HG03520 (cell line): ENCODE results near the gene S100A6.

ENCODE experiments used
- ATAC-seq: cut with Tn5 transposase; IDR thresholded peaks from one replicate; pipeline ENCODE4 v1.9.1; 2021; ENCODE audit warnings: mild to moderate bottlenecking, moderate library complexity; ENCODE audit not compliant: unreplicated experiment

The S100A6 gene

GRCh38 chr1:153546796-153547559 lies 11.2 kb upstream of the S100A6 start:
- ATAC-seq: no peak

- no peak for ATAC-seq
Observed at GRCh38 chr1:153546371-153546770, 10.6 kb upstream of the S100A6 start.

GRCh38 chr1:153545067-153546055 lies 9.6 kb upstream of the S100A6 start, which contains the start of gene S100A4:
TSS of gene S100A4 (minus strand) at chr1:153545806. CDS start at chr1:153544794, 1,012 bp downstream.
- no peak for ATAC-seq

GRCh38 chr1:153544453-153545066 lies 8.8 kb upstream of the S100A6 start:
- no peak for ATAC-seq

GRCh38 chr1:153543736-153544135 lies 7.9 kb upstream of the S100A6 start:
- no peak for ATAC-seq

- no peak for ATAC-seq
Observed at GRCh38 chr1:153542956-153543711, 7.3 kb upstream of the S100A6 start.

- ATAC-seq: no peak
Observed at GRCh38 chr1:153541641-153542590, 6.1 kb upstream of the S100A6 start.

- ATAC-seq: no peak
Observed at GRCh38 chr1:153540394-153541361, 4.9 kb upstream of the S100A6 start, which contains the start of gene S100A5. TSS of gene S100A5 (minus strand) at chr1:153540934. CDS start at chr1:153540191, 743 bp downstream.

GRCh38 chr1:153539395-153540093 lies 3.8 kb upstream of the S100A6 start:
- no peak for ATAC-seq

- no peak for ATAC-seq
Observed at GRCh38 chr1:153538315-153538821, 2.6 kb upstream of the S100A6 start.

GRCh38 chr1:153537376-153537730 lies 1.6 kb upstream of the S100A6 start:
- ATAC-seq: no peak

- ATAC-seq: no peak
Observed at GRCh38 chr1:153536671-153537375, 1.0 kb upstream of the S100A6 start.

GRCh38 chr1:153536012-153536670 lies 350 bp upstream of the S100A6 start:
- no peak for ATAC-seq

- no peak for ATAC-seq
Observed at GRCh38 chr1:153534925-153535241, 908 bp downstream of the S100A6 start.

GRCh38 chr1:153534226-153534924 lies 1.4 kb downstream of the S100A6 start:
- no peak for ATAC-seq

- ATAC-seq: no peak
Observed at GRCh38 chr1:153533689-153534201, 2.0 kb downstream of the S100A6 start.
